Kidney (tissue), 14 donors: Measurements from ENCODE around the gene CASP3. TPM values are rescaled to one million over a fixed set of nuclear protein-coding genes. Genes with fewer than 3 reads are reported as not detected.

ENCODE experiments used
- DNase-seq, 5 donors: peaks; one replicate each; pipeline ENCODE4 v3.0.0-alpha.2; 2013 to 2020
- FAIRE-seq: peaks from 2 replicates; lab custom pipeline; 2012; peaks lifted over from hg19 to GRCh38; lab: Jason Lieb, UNC
- H3K27ac ChIP-seq, 2 donors: one replicate each; pipeline ENCODE4 v1.7.0; 2013; ENCODE audit warnings: low read depth in 2 of 2, low read length in 2 of 2, inconsistent platforms in 1 of 2
- H3K27me3 ChIP-seq: one replicate; pipeline ENCODE4 v1.7.1; 2013; ENCODE audit warnings: low read length, inconsistent platforms; ENCODE audit not compliant: control insufficient read depth, insufficient read depth
- H3K36me3 ChIP-seq, 3 donors: one replicate each; pipeline versions ENCODE4 v1.7.0 to v1.7.1; 2013; ENCODE audit warnings: low read length in 3 of 3, control low read depth in 1 of 3, inconsistent platforms in 1 of 3; ENCODE audit not compliant: insufficient read depth in 3 of 3, control insufficient read depth in 2 of 3
- H3K4me1 ChIP-seq, 3 donors: one replicate each; pipeline versions ENCODE4 v1.7.0 to v1.7.1; 2013; ENCODE audit warnings: low read length in 3 of 3, inconsistent platforms in 1 of 3, low read depth in 1 of 3; ENCODE audit not compliant: control insufficient read depth in 2 of 3, insufficient read depth in 2 of 3
- H3K4me3 ChIP-seq, 3 donors: one replicate each; pipeline versions ENCODE4 v1.7.0 to v1.8.1; 2013; ENCODE audit warnings: low read length in 3 of 3, control low read depth in 1 of 3, inconsistent platforms in 1 of 3
- H3K9ac ChIP-seq, 3 donors: one replicate each; pipeline versions ENCODE4 v1.7.0 to v1.7.1; 2013; ENCODE audit warnings: low read length in 3 of 3, control low read depth in 1 of 3, inconsistent platforms in 1 of 3
- H3K9me3 ChIP-seq, 3 donors: one replicate each; pipeline versions ENCODE4 v1.7.0 to v1.7.1; 2013; ENCODE audit warnings: low read length in 3 of 3, control low read depth in 1 of 3, inconsistent platforms in 1 of 3; ENCODE audit not compliant: control insufficient read depth in 2 of 3, insufficient read depth in 1 of 3
- intact Hi-C: fragments of 100-400 bp; cut with DNase I; formaldehyde crosslinking; loops from one replicate; pipeline ENCODE4 v1.11.1; 2022
- polyA plus RNA-seq: library from polyadenylated mRNA; stranded (reverse); fragments of 350-450 nt; fragmentation: Illumina TruSeq; extraction: RNeasy Lipid Tissue Mini Kit (QIAGEN cat#74804); gene quantifications from one replicate; pipeline ENCODE4 v1.2.3, GENCODE V29; 2014; ENCODE audit warnings: low read depth, low replicate concordance; ENCODE audit not compliant: insufficient read depth
- total RNA-seq: library from RNA; stranded (reverse); fragmentation: NEBNext Ultra II Directional; extraction: Animal tissue kit (Norgen Biotek cat#: 25700); gene quantifications from one replicate; pipeline ENCODE4 v1.2.1, GENCODE V29; 2021
- TF ChIP-seq, protein P1 (sequence below): IDR thresholded peaks from 3 replicates; pipeline ENCODE4 v1.5.1; 2012; ENCODE audit warnings: mild to moderate bottlenecking, moderate library complexity, borderline replicate concordance; ENCODE audit not compliant: insufficient read depth; ENCODE audit errors: extremely low read depth
- donor health status: control.
- donor health status: control.
- donor health status: control.
- donor health status: control.
- donor health status: control.
- donor health status: DM: yes; HTN: yes; CAD: no.
- donor health status: Normal renal cell carcinoma (clear cell type).

The CASP3 gene
- total and polyA plus RNA-seq, 2 donors from 2014 or later, result 7.3 to 22.4 TPM

DNA sequence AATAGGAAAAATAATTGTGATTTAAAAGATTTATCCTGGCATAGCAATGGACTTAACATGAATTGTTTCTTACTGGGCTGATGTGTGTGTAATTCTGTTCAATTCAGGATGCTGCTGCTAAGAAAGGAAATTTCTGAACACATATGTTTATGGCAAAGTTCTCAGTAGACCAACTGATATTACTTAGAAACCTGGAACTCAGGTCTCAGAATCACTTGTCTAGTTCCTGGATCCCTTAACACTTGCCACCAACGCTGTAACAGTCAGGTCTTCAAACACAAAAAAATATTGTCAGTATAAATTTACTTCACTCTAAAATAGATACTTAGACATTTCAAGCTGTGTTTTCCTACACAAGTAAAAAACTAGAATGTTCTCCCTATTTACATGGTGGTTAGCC, 5.5 kb downstream of the CASP3 start:
- Histone ChIP-seq H3K4me1 (peaks cover 3 to 17% (median 15%) of the 10 kb centered on the region in 3 donors), H3K9ac (no peak overlapping the region), H3K4me3 (no peak overlapping the region), H3K9me3 (no peaks in the 10 kb centered on the region), H3K27ac (no peak overlapping the region), H3K27me3 (no peaks in the 10 kb centered on the region), H3K36me3 (no peaks in the 10 kb centered on the region)
- FAIRE-seq, result no peak
- DNase-seq, result no peak
- TF ChIP-seq, protein P1, sequence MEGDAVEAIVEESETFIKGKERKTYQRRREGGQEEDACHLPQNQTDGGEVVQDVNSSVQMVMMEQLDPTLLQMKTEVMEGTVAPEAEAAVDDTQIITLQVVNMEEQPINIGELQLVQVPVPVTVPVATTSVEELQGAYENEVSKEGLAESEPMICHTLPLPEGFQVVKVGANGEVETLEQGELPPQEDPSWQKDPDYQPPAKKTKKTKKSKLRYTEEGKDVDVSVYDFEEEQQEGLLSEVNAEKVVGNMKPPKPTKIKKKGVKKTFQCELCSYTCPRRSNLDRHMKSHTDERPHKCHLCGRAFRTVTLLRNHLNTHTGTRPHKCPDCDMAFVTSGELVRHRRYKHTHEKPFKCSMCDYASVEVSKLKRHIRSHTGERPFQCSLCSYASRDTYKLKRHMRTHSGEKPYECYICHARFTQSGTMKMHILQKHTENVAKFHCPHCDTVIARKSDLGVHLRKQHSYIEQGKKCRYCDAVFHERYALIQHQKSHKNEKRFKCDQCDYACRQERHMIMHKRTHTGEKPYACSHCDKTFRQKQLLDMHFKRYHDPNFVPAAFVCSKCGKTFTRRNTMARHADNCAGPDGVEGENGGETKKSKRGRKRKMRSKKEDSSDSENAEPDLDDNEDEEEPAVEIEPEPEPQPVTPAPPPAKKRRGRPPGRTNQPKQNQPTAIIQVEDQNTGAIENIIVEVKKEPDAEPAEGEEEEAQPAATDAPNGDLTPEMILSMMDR, result no peak
- intact Hi-C loops, result no loop called here

DNA sequence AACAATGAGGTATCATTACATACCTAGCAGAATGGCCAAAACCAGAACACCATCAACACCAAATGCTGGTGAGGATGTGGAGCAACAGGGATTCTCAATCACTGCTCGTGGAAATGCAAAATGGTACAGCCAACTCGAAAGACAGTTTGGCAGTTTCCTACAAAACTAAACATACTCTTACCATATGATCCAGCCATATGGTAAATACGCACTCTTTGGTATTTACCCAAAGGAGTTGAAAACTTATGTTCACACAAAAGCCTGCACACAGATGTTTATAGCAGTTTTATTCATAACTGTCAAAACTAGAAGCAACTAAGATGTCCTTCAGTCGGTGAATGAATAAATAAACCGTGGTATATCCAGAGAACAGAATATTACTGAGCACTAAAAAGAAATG, 7.8 kb downstream of the CASP3 start:
- H3K4me1 ChIP-seq, result peaks cover 0 to 2% (median 0%) of the 10 kb centered on the region in 3 donors
- peaks cover 3 to 10% (median 5%) of the 10 kb centered on the region in 3 donors for H3K36me3 ChIP-seq
- H3K27ac ChIP-seq, result no peak overlapping the region
- no peak overlapping the region for H3K4me3 ChIP-seq
- no peaks in the 10 kb centered on the region for H3K9me3 ChIP-seq
- intact Hi-C loops, result no loop called here
- no peak overlapping the region for H3K9ac ChIP-seq
- TF ChIP-seq, protein P1, result no peak
- FAIRE-seq (no peak), DNase-seq (no peak)
- no peaks in the 10 kb centered on the region for H3K27me3 ChIP-seq

DNA sequence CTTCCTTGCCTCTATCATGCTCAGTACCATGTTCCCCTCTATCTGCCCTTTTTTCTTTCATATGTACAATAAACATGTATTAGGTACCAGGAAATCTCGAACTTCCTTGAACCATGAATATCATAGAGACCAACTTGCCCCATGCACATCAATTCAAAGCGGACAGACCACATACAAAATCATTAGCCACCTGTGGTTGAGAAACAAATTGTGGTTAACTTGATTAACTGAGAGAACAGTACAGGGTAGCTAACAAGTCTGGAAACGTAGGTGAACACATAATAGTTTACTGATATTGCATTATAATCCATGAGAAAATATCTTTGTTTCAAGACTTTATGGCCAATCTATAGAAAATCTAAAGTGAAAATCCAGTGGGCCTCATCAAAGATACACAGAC, 8.2 kb downstream of the CASP3 start:
- DNase-seq, result no peak
- Histone ChIP-seq H3K9ac (no peak overlapping the region), H3K4me3 (no peak overlapping the region), H3K27ac (no peak overlapping the region), H3K9me3 (no peaks in the 10 kb centered on the region), H3K27me3 (no peaks in the 10 kb centered on the region), H3K4me1 (no peaks in the 10 kb centered on the region), H3K36me3 (peaks cover 7 to 14% (median 8%) of the 10 kb centered on the region in 3 donors)
- FAIRE-seq, result no peak
- intact Hi-C loops, result no loop called here
- TF ChIP-seq, protein P1, result no peak

DNA sequence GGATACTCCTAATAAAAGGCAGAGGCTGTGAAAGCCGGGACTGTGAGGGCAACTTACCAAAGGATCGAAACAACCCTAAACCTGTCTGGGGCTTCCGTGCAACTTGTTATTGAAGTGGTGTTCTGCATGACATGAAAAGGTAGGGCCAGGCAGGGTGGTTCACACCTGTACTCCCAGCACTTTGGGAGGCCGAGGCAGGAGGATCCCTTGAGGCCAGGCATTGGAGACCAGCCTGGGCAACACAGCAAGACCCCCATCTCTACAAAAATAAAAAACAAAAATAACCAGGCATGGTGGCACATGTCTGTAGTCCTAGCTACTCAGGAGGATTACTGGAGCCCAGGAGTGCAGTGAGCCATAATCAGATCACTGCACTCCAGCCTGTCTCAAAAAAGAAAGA, 12.3 kb downstream of the CASP3 start:
- Histone ChIP-seq H3K27ac (no peak overlapping the region), H3K36me3 (peaks cover 10 to 20% (median 10%) of the 10 kb centered on the region in 3 donors), H3K9ac (no peak overlapping the region), H3K9me3 (no peaks in the 10 kb centered on the region), H3K27me3 (no peaks in the 10 kb centered on the region), H3K4me1 (no peaks in the 10 kb centered on the region), H3K4me3 (no peak overlapping the region)
- DNase-seq, result no peak
- TF ChIP-seq, protein P1, result no peak
- FAIRE-seq, result no peak
- intact Hi-C loops, result no loop called here
